Suppressor macrophage treated with lipopolysaccharide for 4 hours (primary cell): ENCODE results near the gene NTNG1.
"Not testable (repeated sequence)": the region's sequence is repeated elsewhere in the genome, so short reads cannot be mapped to it uniquely, and the experiment has no call there.

Experiments used
- DNase-seq: peaks from one replicate; pipeline ENCODE4 v3.0.0-alpha.2; 2020

The NTNG1 gene

GRCh38 chr1:107140703-107141490 is at the start of gene NTNG1:
Gene NTNG1, plus strand, starts transcription at chr1:107141039.
- DNase-seq: peak; percentile 5

- DNase-seq: no peak
These were observed 49.4 kb upstream of the NTNG1 start for GRCh38 chr1:107091418-107091817.

DNA sequence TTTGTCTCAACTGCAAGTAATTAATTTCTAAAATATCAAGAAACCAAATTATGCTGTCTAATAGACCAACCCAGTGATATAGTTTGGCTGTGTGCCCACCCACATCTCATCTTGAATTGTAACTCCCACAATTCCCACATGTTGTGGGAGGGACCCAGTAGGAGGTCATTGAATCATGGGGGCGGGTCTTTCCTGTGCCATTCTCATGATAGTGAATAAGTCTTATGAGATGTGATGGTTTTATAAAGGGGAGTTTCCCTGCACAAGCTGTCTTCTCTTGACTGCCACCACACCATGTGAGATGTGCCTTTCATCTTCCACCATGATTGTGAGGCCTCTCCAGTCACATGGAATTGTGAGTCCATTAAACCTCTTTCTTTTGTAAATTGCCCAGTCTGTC is 47.4 kb upstream of the NTNG1 start:
- not testable (repeated sequence) for DNase-seq

GRCh38 chr1:107095647-107096046 is 45.2 kb upstream of the NTNG1 start:
- DNase-seq: no peak

DNA sequence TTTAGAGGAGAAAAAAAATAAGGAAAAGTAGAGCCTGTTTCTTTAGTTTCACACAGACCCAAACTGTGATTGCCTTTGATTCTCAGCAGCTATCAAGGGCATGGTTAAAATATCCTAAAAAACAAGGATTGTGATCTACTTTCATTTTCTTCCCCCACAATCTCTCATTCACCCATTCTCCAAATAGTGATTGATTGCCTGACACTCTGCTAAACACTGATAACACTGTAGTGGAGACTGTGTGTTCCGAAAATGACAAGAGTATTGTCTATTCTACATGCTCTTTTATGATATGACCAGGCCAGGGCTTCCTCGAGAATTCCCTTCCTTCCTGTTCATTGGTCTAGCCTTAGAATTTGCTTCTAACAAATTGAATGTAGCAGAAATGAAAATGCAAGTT is 44.1 kb upstream of the NTNG1 start:
- no peak for DNase-seq

DNA sequence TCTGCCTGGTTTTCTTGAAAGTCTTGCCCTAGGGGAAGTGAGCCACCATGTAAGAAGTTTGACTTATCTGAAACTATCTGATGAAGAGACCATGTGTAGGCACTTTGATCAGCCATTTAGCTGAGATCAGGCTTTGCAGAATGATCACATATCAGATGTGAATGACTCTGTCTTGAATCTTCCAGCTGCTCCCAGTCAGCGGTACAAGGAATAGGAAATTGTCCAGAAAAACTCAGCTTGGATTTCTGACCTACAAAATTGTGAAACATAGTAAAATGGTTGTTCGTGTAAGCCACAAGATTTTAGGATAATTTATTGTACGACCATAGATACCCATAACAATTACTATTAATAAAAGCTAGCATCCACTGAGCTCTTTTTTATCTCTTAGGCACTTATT is 41.9 kb upstream of the NTNG1 start:
- no peak for DNase-seq

GRCh38 chr1:107100331-107100984 is 40.4 kb upstream of the NTNG1 start:
- DNase-seq: no peak

- no peak for DNase-seq
These were observed 34.9 kb upstream of the NTNG1 start for GRCh38 chr1:107105914-107106313.

DNA sequence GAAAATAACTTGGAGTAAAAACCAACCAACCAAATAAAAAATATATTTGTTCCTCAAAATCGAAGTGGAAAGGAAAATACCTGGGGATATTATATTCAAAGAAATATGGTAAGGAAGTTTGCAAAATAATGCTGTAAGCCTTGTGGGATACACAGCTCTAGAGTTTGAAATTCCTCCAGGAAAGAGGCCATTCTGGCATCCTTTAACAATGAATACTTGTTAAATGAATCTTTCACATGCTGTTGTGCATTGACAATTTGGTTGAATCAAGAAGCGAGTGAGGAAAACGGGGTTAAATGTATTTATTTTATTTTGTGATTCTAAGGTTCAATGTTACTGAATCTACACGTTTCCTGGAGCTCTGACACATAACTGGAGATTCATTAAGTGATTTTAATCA is 30.5 kb upstream of the NTNG1 start:
- no peak for DNase-seq

- DNase-seq: no peak
These were observed 24.5 kb upstream of the NTNG1 start for GRCh38 chr1:107116306-107116790.

DNA sequence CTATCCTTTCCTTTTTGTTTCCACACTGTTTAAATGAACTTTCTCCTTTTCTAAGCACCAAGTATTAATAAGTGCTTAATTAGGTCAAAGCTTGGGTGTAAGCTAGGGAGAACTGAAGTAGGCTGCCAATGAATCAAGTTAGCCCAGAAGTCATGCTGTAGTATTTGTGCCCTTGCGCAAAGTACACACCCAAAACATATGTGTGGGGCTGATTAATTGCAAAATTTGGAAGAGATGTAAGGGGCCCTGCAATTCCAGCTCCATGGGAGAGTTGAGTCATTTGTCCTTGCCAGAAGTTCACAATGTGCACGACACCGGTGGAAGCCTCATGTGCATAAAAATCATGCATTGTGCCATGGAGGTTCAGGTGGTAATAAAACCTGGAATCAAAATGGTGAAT is 18.6 kb upstream of the NTNG1 start:
- DNase-seq: no peak

- no peak for DNase-seq
These were observed 17.1 kb upstream of the NTNG1 start for GRCh38 chr1:107123741-107124140.

DNA sequence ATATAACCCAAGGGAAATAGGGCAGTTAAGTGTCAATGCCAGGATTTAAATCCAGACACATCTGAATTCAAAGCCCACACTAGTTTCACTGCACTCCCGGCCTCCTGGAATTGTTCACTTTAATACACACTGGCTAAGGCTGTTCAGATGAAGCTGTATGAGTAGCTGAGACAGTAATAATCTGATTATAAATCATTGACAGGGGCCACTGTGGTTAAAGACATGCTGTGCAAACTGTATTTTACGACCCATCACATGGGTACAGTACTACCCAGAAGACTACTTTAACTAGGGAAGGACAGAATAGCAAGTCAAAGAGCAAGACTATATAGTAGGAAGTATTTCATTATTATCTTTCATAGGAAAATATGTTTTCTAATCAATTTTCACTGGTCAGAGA is 16.1 kb upstream of the NTNG1 start:
- no peak for DNase-seq

- DNase-seq: no peak
These were observed 8.6 kb upstream of the NTNG1 start for GRCh38 chr1:107132195-107132594.

GRCh38 chr1:107132780-107133179 is 8.1 kb upstream of the NTNG1 start:
- DNase-seq: no peak

- DNase-seq: peak; percentile 13
These were observed 5.4 kb upstream of the NTNG1 start for GRCh38 chr1:107135463-107135862.

- no peak for DNase-seq
These were observed 2.7 kb upstream of the NTNG1 start for GRCh38 chr1:107138166-107138565.

- no peak for DNase-seq
These were observed 1.9 kb upstream of the NTNG1 start for GRCh38 chr1:107138767-107139445.

DNA sequence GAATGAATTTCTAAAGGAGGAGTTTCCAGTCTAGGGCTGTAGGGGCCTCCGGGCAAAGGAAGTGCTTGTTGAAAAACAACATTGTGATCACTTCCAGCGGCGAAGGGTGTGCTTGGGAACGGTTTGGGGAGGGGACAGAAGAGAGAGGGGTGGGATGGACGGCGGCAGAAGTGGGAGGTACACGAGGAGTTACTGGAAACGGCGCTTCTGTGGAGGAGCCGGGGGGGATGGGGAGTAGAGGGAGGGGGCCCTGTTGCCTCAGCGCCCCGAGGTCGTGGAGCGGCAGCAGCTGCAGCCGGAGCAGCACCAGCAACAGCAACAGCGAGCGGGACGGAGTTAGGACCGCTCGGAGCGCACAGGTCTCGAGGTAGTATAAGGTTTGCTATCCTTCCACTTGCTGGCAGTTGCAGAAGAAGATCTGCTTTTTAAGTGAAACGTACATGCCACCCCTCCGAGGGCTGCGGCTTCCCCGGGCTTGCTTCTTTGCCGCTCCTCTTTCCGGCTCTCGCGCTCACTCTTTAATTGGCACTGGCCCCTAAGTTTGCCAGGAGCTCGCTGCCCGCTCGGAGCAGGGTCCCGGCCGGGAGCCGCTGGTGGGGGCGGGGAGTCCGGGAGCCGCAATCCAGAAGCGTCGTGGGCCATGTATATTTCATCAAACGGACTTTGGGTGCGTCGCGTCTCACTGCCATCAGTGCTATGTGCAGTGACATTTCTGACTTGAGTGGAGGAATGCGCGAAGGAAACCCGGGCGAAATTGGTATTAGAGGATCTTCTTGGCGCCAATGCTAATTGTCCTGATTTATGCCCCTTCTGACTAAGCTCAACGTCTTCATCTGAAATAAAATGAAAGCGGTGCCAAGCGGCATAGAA is 771 bp upstream of the NTNG1 start:
- DNase-seq: no peak

- DNase-seq: no peak
These were observed 770 bp downstream of the NTNG1 start for GRCh38 chr1:107141491-107142126.

DNA sequence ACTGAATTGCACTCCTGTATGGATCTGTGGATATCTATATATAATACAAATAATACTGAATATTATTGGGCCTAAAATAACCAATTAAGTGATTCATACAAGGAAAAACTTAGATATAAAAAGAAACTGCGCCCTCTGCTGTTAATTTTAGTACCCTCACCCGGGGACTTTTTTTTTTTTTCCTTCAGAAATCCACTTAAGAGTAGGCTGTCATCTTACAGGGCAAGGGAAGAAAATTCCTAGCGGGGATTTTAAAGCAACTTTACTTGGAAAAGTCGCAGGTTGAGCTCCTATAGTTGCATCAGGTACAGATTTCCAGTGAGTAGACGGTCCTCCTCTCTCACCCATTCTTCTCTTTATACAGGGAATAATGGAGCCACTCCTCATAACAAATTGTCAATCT is 1.3 kb downstream of the NTNG1 start:
- peak; percentile 49 for DNase-seq

- DNase-seq: no peak
These were observed 1.8 kb downstream of the NTNG1 start for GRCh38 chr1:107142666-107143065.
